Spleen (tissue), 11 donors: ENCODE measurements around the gene LSM14A. TPM values are rescaled to one million over a fixed set of nuclear protein-coding genes. Genes with fewer than 3 reads are reported as not detected.
A peak's percentile ranks its signal among the peaks of the same experiment; 100 is the strongest.
"Not testable (repeated sequence)": the region's sequence is repeated elsewhere in the genome, so short reads cannot be mapped to it uniquely, and the experiment has no call there.

Experiments
- DNase-seq: peaks from one replicate; pipeline ENCODE4 v3.0.0-alpha.2; 2020
- H3K27ac ChIP-seq, 8 donors: fragments of 200-600 bp; sonication (generic) in 7 of 8; 1 replicate in 4 of 8; 2 replicates in 4 of 8; pipeline versions ENCODE4 v1.5.0 to v1.8.0; 2016 to 2021; ENCODE audit warnings: inconsistent platforms in 4 of 8, mild to moderate bottlenecking in 4 of 8, moderate library complexity in 1 of 8
- H3K27me3 ChIP-seq, 7 donors: fragments of 200-600 bp; sonication (generic) in 6 of 7; replicated peaks in 1 of 7; 1 replicate in 4 of 7; 2 replicates in 3 of 7; pipeline versions ENCODE4 v1.5.0 to v1.8.0; 2016 to 2021; ENCODE audit warnings: inconsistent platforms in 3 of 7, mild to moderate bottlenecking in 1 of 7
- H3K36me3 ChIP-seq, 6 donors: fragments of 200-600 bp; sonication (generic) in 5 of 6; 1 replicate in 4 of 6; 2 replicates in 2 of 6; pipeline versions ENCODE4 v1.5.0 to v1.8.0; 2016 to 2021; ENCODE audit warnings: inconsistent platforms in 2 of 6
- H3K4me1 ChIP-seq, 6 donors: fragments of 200-600 bp; sonication (generic) in 5 of 6; 1 replicate in 3 of 6; 2 replicates in 3 of 6; pipeline versions ENCODE4 v1.5.0 to v1.8.0; 2016 to 2021; ENCODE audit warnings: inconsistent platforms in 3 of 6
- H3K4me3 ChIP-seq, 8 donors: fragments of 200-600 bp; sonication (generic) in 7 of 8; 1 replicate in 4 of 8; 2 replicates in 4 of 8; pipeline versions ENCODE4 v1.5.0 to v1.8.0; 2016 to 2021; ENCODE audit warnings: inconsistent platforms in 4 of 8, mild to moderate bottlenecking in 4 of 8, moderate library complexity in 2 of 8
- H3K9me3 ChIP-seq, 8 donors: fragments of 200-600 bp; sonication (generic) in 7 of 8; 1 replicate in 4 of 8; 2 replicates in 4 of 8; pipeline versions ENCODE4 v1.5.0 to v1.8.0; 2016 to 2021; ENCODE audit warnings: inconsistent platforms in 4 of 8
- CTCF ChIP-seq, 11 experiments: fragments of 200-600 bp in 7 of 11; fragments of 450-650 bp in 4 of 11; sonication (generic) in 4 of 11; IDR thresholded peaks in 8 of 11; conservative IDR thresholded peaks in 3 of 11; 1 replicate in 7 of 11; 2 replicates in 4 of 11; pipeline versions ENCODE4 v1.4.0 to v1.8.0; 2016 to 2021; ENCODE audit warnings: antibody characterized with exemption in 11 of 11, inconsistent platforms in 4 of 11, mild to moderate bottlenecking in 1 of 11
- POLR2A ChIP-seq, 3 donors: fragments of 450-650 bp; IDR thresholded peaks; one replicate each; pipeline ENCODE4 v1.5.1; 2017; ENCODE audit warnings: antibody characterized with exemption in 3 of 3, mild to moderate bottlenecking in 1 of 3
- POLR2AphosphoS5 ChIP-seq, 3 donors: sonication (generic); formaldehyde crosslinking; IDR thresholded peaks; one replicate each; pipeline ENCODE4 v1.5.1; 2017; ENCODE audit warnings: antibody characterized with exemption in 3 of 3
- WGBS, 5 donors: extraction: QIAGEN DNeasy Blood & Tissue Kit in 3 of 5; methylation state at CpG; one replicate each; pipeline versions ENCODE4 v1.1.5 to v1.1.7; 2013 to 2018; 5-methylcytosine and 5-hydroxymethylcytosine counted together
- intact Hi-C: fragments of 100-400 bp; cut with DNase I; formaldehyde crosslinking; loops from one replicate; pipeline ENCODE4 v1.15.0; 2023; ENCODE audit warnings: low total_unique reads
- polyA plus RNA-seq, 3 donors: library from polyadenylated mRNA; stranded (reverse); fragments of 200-250 nt; gene quantifications; one replicate each; pipeline ENCODE4 v1.2.1, GENCODE V29; 2013
- total RNA-seq, 7 donors: library from RNA; depleted of rRNA in 3 of 7; stranded (reverse); fragments of >200 nt in 3 of 7; fragmentation: NEBNext Ultra II Directional in 4 of 7; extraction: Animal tissue kit (Norgen Biotek cat#: 25700) in 4 of 7; gene quantifications; one replicate each; pipeline versions ENCODE4 v1.1.0 to v1.2.1, GENCODE V29; 2016 to 2021
- donor health status: healthy with polysubstance abuse.
- donor health status: DM: no; HTN: no; CAD: no; lungs with moderate emphysema.
- donor health status: DM: no; HTN: no; CAD: no.
- donor health status: Bipolar disorder and iron deficiency.
- donor health status: healthy.
- donor health status: DM: no; HTN: no; CAD: no.
- donor health status: DM: yes; HTN: yes; CAD: no.

The LSM14A gene
- total and polyA plus RNA-seq, 10 donors = 46.8 to 187 (median 122) TPM

- Histone ChIP-seq H3K4me1 (peaks cover 23 to 61% (median 44%) of the 10 kb centered on the region in 6 donors), H3K4me3 (no peak overlapping the region), H3K27me3 (no peaks in the 10 kb centered on the region), H3K9me3 (no peaks in the 10 kb centered on the region), H3K27ac (peak overlapping the region in 1 of 8 donors; percentile 15), H3K36me3 (peaks cover 3 to 51% (median 42%) of the 10 kb centered on the region in 6 donors)
- no peak for DNase-seq
- no peak for TF ChIP-seq CTCF (IDR thresholded peaks at IDR 0.05 in 8 of 11, conservative IDR thresholded peaks at IDR 0.05 in 3 of 11)
- TF ChIP-seq POLR2AphosphoS5 (IDR thresholded peaks at IDR 0.05) = no peak
- no peak for TF ChIP-seq POLR2A (IDR thresholded peaks at IDR 0.05)
- 63 to 84% (median 79%) methylated on average over 2 of the region's 2 CpGs for WGBS, 5 donors
- intact Hi-C loops = no loop called here
Measured at GRCh38 chr19:34193439-34193838, 21.1 kb downstream of the LSM14A start.

GRCh38 chr19:34193876-34194275 is 21.6 kb downstream of the LSM14A start:
- H3K9me3 ChIP-seq = no peaks in the 10 kb centered on the region
- H3K4me1 ChIP-seq = peaks cover 19 to 57% (median 39%) of the 10 kb centered on the region in 6 donors
- H3K36me3 ChIP-seq = peaks cover 3 to 56% (median 46%) of the 10 kb centered on the region in 6 donors
- peak overlapping the region in 1 of 8 donors; percentile 15 for H3K27ac ChIP-seq
- WGBS, 5 donors = 76 to 86% (median 81%) methylated on average over 4 of the region's 4 CpGs
- H3K4me3 ChIP-seq = no peak overlapping the region
- TF ChIP-seq CTCF (IDR thresholded peaks at IDR 0.05 in 8 of 11, conservative IDR thresholded peaks at IDR 0.05 in 3 of 11) = no peak
- TF ChIP-seq POLR2AphosphoS5 (IDR thresholded peaks at IDR 0.05) = no peak
- TF ChIP-seq POLR2A (IDR thresholded peaks at IDR 0.05) = no peak
- H3K27me3 ChIP-seq = no peaks in the 10 kb centered on the region
- intact Hi-C loops = no loop called here
- DNase-seq = no peak

GRCh38 chr19:34201133-34201532 is 28.8 kb downstream of the LSM14A start:
- WGBS, 5 donors = 71 to 80% (median 72%) methylated on average over 6 of the region's 6 CpGs
- H3K27ac ChIP-seq = peak overlapping the region in 3 of 8 donors; percentile 20 to 41 (median 36)
- H3K27me3 ChIP-seq = no peaks in the 10 kb centered on the region
- intact Hi-C loops = no loop called here
- DNase-seq = no peak
- TF ChIP-seq CTCF (IDR thresholded peaks at IDR 0.05 in 8 of 11, conservative IDR thresholded peaks at IDR 0.05 in 3 of 11) (no peak), POLR2AphosphoS5 (IDR thresholded peaks at IDR 0.05) (peak in 1 of 3 donors; percentile 12), POLR2A (IDR thresholded peaks at IDR 0.05) (no peak)
- no peak overlapping the region for H3K4me3 ChIP-seq
- H3K4me1 ChIP-seq = peaks cover 0 to 25% (median 0%) of the 10 kb centered on the region in 6 donors
- peaks cover 0 to 98% (median 59%) of the 10 kb centered on the region in 6 donors for H3K36me3 ChIP-seq
- H3K9me3 ChIP-seq = no peaks in the 10 kb centered on the region

GRCh38 chr19:34205324-34205723 is 33.0 kb downstream of the LSM14A start:
- H3K27ac ChIP-seq, H3K9me3 ChIP-seq, intact Hi-C loops, DNase-seq, H3K4me3 ChIP-seq, H3K27me3 ChIP-seq: not testable (repeated sequence)
- WGBS, 5 donors = 95 to 100% (median 98%) methylated on average over 7 of the region's 7 CpGs
- Histone ChIP-seq H3K4me1 (peaks cover 0 to 17% (median 0%) of the 10 kb centered on the region in 6 donors), H3K36me3 (peaks cover 0 to 99% (median 52%) of the 10 kb centered on the region in 6 donors)
